Renal cortex interstitium (tissue), 11 donors: Measurements from ENCODE around the gene QPCTL. TPM values are rescaled to one million over a fixed set of nuclear protein-coding genes. Genes with fewer than 3 reads are reported as not detected.
"Not testable (repeated sequence)": the region's sequence is repeated elsewhere in the genome, so short reads cannot be mapped to it uniquely, and the experiment has no call there.

Experiments
- DNase-seq, 11 donors: peaks; one replicate each; pipeline ENCODE4 v3.0.0-alpha.2; 2013; ENCODE audit warnings: low read depth in 9 of 11, low spot score in 4 of 11; ENCODE audit errors: extremely low read depth in 1 of 11
- polyA plus RNA-seq, 3 donors: library from polyadenylated mRNA; unstranded; fragments of 120-200 nt; gene quantifications; one replicate each; pipeline ENCODE4 v1.2.1, GENCODE V29; 2013; ENCODE audit not compliant: insufficient read length in 3 of 3

The QPCTL gene
- polyA plus RNA-seq, 3 donors, result 6.8 to 11.0 (median 10.7) TPM

DNA sequence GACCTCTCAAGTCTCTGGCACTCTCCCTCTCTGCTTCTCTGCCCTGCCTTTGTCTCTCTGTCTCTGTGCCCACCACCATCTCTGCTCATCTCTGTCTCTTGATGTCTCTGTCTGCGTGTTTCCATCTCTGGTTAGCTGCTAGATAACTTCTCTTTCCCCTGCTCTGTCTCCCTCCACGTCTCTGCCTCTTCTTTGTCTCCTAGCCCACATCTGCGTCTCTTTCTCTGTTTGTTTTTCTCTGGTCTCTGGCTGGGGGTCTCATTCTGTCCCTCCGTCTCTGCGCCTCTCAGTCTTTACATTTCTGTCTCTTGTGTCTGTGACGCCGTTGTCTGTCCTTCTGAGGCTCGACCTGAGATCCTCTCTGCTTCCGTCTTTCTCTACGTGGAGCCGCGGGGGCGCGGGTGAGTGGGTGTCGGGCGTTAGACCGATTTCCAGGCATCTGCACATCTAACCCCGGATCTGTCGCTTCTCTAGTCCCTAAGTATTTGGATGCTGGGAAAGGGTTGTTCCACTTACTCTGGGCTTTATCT is 24.1 kb upstream of the QPCTL start:
- no peak for DNase-seq

GRCh38 chr19:45670670-45671453 is 21.6 kb upstream of the QPCTL start:
- DNase-seq, result peak in 2 of 11 donors; percentile 35 to 36

DNA sequence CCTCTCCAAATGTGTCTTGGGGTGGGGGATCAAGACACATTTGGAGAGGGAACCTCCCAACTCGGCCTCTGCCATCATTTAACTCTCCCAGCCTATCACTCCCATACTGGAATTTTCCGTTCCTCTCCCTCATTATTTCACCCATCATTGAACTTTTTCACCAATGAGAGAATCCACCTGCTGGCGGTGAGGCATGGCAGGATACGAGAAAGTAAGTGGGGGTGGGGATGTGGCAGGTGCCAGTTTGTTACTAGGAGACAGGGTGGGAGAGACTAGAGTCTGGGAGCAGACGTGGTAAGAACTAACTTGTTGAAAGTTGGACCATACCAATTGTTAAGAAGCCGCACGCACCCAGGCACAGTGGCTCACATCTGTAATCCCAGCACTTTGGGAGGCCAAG is 17.5 kb upstream of the QPCTL start:
- peak in 1 of 11 donors; percentile 23 for DNase-seq

DNA sequence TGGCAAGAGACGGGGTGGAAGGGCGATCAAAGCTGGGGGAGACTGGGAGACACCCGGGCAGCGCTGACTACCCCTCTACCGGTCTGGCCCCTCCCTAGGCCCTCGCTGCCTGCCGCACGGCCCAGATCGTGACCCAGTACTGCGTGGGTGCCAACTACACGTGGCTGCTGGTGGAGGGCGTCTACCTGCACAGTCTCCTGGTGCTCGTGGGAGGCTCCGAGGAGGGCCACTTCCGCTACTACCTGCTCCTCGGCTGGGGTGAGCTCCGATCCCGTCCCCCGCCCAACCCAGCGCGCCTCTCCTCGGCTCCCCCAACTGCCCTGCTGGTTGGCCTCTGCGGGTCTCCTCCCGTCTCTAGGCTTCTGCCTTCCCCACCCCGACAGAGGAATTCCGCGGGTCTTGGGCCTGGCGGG is 15.6 kb upstream of the QPCTL start:
- no peak for DNase-seq

GRCh38 chr19:45677351-45678230 is 14.9 kb upstream of the QPCTL start:
- DNase-seq, result peak in 7 of 11 donors; percentile 66 to 83 (median 73)

GRCh38 chr19:45681391-45682015 is 11.0 kb upstream of the QPCTL start:
- peak in 6 of 11 donors; percentile 38 to 70 (median 63) for DNase-seq

GRCh38 chr19:45682117-45682516 is 10.3 kb upstream of the QPCTL start:
- DNase-seq, result no peak

DNA sequence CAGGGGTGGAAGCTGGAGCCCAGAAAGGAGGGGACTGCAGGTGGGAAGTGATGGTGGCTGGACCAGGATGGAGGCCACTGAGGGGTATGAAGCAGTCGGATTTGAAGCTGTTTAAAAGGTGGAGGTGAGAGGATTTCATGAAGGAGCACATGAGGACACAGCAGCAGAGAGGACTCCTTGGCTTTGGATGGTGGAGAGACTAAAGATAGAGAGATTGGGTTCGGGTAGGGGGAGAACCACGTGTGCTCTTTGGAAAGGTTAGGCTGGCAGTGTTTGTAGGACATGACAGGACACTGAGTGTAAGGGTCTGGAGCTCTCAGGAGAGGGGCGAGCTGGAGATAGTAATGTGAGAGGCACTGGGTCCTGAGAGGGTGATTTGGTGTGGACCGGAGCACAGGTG is 9.6 kb upstream of the QPCTL start:
- no peak for DNase-seq

DNA sequence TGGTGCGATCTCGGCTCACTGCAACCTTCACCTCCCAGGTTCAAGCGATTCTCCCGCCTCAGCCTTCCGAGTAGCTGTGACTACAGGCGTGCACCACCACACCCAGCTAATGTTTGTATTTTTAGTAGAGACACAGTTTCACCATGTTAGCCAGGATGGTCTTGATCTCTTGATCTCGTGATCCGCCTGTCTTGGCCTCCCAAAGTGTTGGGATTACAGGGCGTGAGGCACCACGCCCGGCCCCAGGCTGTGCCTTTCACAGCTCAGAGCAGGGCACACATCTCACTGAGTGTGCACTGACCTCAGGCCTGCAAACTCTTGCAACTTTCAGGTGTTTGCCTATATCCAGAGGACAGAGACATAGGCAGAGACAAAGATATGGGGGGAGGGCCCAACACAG is 7.4 kb upstream of the QPCTL start:
- not testable (repeated sequence) for DNase-seq

- DNase-seq, result no peak
Measured at GRCh38 chr19:45687599-45687998, 4.9 kb upstream of the QPCTL start.

DNA sequence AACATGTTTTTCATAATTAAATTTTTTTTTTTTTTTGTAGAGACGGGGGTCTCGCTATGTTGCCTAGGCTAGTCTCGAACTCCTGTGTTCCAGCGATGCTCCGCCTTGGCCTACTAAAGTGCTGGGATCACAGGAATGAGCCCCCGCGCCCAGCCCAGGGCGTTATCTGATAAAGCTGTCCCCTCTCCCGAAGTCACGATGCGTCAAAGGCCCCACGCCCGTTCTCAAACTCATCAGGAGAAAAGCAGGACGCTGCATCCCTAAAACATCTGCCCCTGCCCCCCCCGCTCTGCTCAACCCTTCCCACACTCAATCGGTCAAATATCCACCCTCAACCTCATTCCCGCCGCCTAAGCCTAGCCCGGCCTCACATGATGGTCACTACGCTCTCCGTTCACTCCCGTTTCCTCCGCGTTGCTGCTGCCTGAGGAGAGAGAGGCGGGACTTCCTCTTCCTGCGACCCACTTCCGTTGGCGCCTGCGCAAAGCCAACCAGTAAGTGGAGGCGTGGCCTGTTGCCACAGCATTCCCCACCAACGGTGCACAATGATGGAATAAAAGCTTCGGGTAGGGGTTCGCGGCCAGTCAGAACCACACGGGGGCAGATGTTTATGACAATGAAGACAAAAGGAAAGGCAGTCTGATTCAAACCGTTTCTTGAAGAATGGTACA is 815 bp upstream of the QPCTL start, which contains the start of gene SNRPD2:
Gene SNRPD2 (minus strand): TSS at position 438 of the 671 bp plus-strand sequence. CDS start 65 bp downstream, at position 373.
- peak; percentile 85 to 97 (median 94) for DNase-seq

GRCh38 chr19:45693106-45693788 is 781 bp downstream of the QPCTL start:
- peak in 4 of 11 donors; percentile 53 to 71 (median 60) for DNase-seq

GRCh38 chr19:45701676-45702075 is 9.2 kb downstream of the QPCTL start:
- no peak for DNase-seq

DNA sequence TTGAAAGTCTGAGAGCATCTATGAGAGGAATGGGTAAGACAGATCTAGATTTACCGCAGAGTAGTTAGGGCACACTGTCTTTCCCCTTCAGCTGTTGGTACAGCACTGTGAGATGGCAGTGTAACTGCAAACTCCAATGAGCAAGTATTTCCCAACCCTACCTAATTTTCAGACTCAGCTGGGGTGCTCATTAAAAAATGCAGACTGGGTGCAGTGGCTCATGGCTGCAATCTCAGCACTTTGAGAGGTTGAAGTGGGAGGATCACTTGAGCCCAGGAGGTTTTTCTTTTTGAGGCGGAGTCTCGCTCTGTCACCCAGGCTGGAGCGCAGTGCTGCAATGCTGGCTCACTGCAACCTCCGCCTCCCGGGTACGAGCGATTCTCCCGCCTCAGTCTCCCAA is 12.6 kb downstream of the QPCTL start:
- DNase-seq, result no peak

- DNase-seq, result no peak
Measured at GRCh38 chr19:45705710-45706415, 13.4 kb downstream of the QPCTL start.

- no peak for DNase-seq
Measured at GRCh38 chr19:45710356-45711130, 18.1 kb downstream of the QPCTL start.
